MM.1S (cell line): ENCODE measurements around the gene ZDHHC11B.
"Not testable (repeated sequence)": the region's sequence is repeated elsewhere in the genome, so short reads cannot be mapped to it uniquely, and the experiment has no call there.

Experiments used
- DNase-seq: peaks from one replicate; pipeline ENCODE4 v3.0.0-alpha.2; 2015
- H2AFZ ChIP-seq: fragments of 300-600 bp; sonication (generic); 2 replicates; pipeline ENCODE4 v1.6.0; 2016; ENCODE audit warnings: antibody characterized with exemption, low read length
- H3F3A ChIP-seq: fragments of 300-600 bp; sonication (generic); 2 replicates; pipeline ENCODE4 v1.6.1; 2016; ENCODE audit warnings: mild to moderate bottlenecking, antibody characterized with exemption, low read length, moderate library complexity, mixed read lengths; ENCODE audit not compliant: insufficient read depth
- H3K27ac ChIP-seq: fragments of 300-600 bp; sonication (generic); 2 replicates; pipeline ENCODE4 v1.5.1; 2016; ENCODE audit warnings: mild to moderate bottlenecking, low read length
- H3K27me3 ChIP-seq: fragments of 300-600 bp; sonication (generic); replicated peaks from 2 replicates; pipeline ENCODE4 v1.6.0; 2016; ENCODE audit warnings: low read length; ENCODE audit not compliant: insufficient read depth
- H3K36me3 ChIP-seq: fragments of 300-600 bp; sonication (generic); replicated peaks from 2 replicates; pipeline ENCODE4 v1.6.1; 2016; ENCODE audit warnings: mild to moderate bottlenecking, low read length, mixed read lengths; ENCODE audit not compliant: insufficient read depth
- H3K4me1 ChIP-seq: fragments of 300-600 bp; sonication (generic); 2 replicates; pipeline ENCODE4 v1.6.1; 2016; ENCODE audit warnings: low read length, mixed read lengths
- H3K4me2 ChIP-seq: fragments of 300-600 bp; sonication (generic); 2 replicates; pipeline ENCODE4 v1.6.0; 2016; ENCODE audit warnings: low read depth, low read length
- H3K4me3 ChIP-seq: fragments of 300-600 bp; sonication (generic); 2 replicates; pipeline ENCODE4 v1.5.1; 2016; ENCODE audit warnings: low read length, mixed read lengths
- H3K79me2 ChIP-seq: fragments of 300-600 bp; sonication (generic); 2 replicates; pipeline ENCODE4 v1.6.1; 2016; ENCODE audit warnings: mixed run types, low read length, mixed read lengths
- H3K9ac ChIP-seq: fragments of 300-600 bp; sonication (generic); 2 replicates; pipeline ENCODE4 v1.6.1; 2016; ENCODE audit warnings: low read length, mixed read lengths
- H3K9me2 ChIP-seq: fragments of 300-600 bp; sonication (generic); replicated peaks from 2 replicates; pipeline ENCODE4 v1.6.1; 2016; ENCODE audit warnings: mild to moderate bottlenecking, low read length, mixed read lengths; ENCODE audit not compliant: insufficient read depth
- H3K9me3 ChIP-seq: fragments of 300-600 bp; sonication (generic); replicated peaks from 2 replicates; pipeline ENCODE4 v1.6.1; 2016; ENCODE audit warnings: mild to moderate bottlenecking, low read length, mixed read lengths; ENCODE audit not compliant: insufficient read depth
- H4K20me1 ChIP-seq: fragments of 300-600 bp; sonication (generic); 2 replicates; pipeline ENCODE4 v1.6.1; 2016; ENCODE audit warnings: mild to moderate bottlenecking, low read length, moderate library complexity, mixed read lengths; ENCODE audit not compliant: insufficient read depth
- CTCF ChIP-seq: fragments of 300-600 bp; sonication (generic); IDR thresholded peaks from 2 replicates; pipeline ENCODE4 v1.5.1; 2016; ENCODE audit warnings: antibody characterized with exemption, low read length, mixed read lengths
- EZH2 ChIP-seq: fragments of 300-600 bp; sonication (generic); optimal IDR thresholded peaks from 2 replicates; pipeline ENCODE3; 2017; ENCODE audit warnings: low read depth, mild to moderate bottlenecking, antibody characterized with exemption, low read length, mixed read lengths
- EZH2phosphoT487 ChIP-seq: fragments of 300-600 bp; sonication (generic); IDR thresholded peaks from 2 replicates; pipeline ENCODE4 v1.6.1; 2018; ENCODE audit warnings: antibody characterized with exemption, low read length

The ZDHHC11B gene

GRCh38 chr5:815449-815848 is 30.9 kb upstream of the ZDHHC11B start:
- Histone ChIP-seq H3K79me2 (no peaks in the 10 kb centered on the region), H4K20me1 (no peaks in the 10 kb centered on the region), H3K9me3 (no peaks in the 10 kb centered on the region), H3K27ac (no peak overlapping the region), H3K4me3 (no peak overlapping the region), H3K27me3 (no peaks in the 10 kb centered on the region), H3K4me2 (no peak overlapping the region), H3K36me3 (no peaks in the 10 kb centered on the region), H2AFZ (no peak overlapping the region), H3K9me2 (no peaks in the 10 kb centered on the region), H3K4me1 (no peaks in the 10 kb centered on the region), H3F3A (no peaks in the 10 kb centered on the region), H3K9ac (no peak overlapping the region)
- TF ChIP-seq EZH2 (no peak), CTCF (no peak), EZH2phosphoT487 (no peak)
- no peak for DNase-seq

- DNase-seq, H3K9me2 ChIP-seq, H4K20me1 ChIP-seq, H3K9me3 ChIP-seq, H3K4me2 ChIP-seq, H3F3A ChIP-seq, H3K36me3 ChIP-seq, H3K9ac ChIP-seq, H3K79me2 ChIP-seq, H2AFZ ChIP-seq, H3K27me3 ChIP-seq, H3K4me3 ChIP-seq, H3K4me1 ChIP-seq, H3K27ac ChIP-seq: not testable (repeated sequence)
These were observed 29.0 kb upstream of the ZDHHC11B start for GRCh38 chr5:813575-813974.

- H3K9me2 ChIP-seq, H3K27me3 ChIP-seq, DNase-seq, H3K4me1 ChIP-seq, H3K79me2 ChIP-seq, H4K20me1 ChIP-seq, H3K27ac ChIP-seq, H3K9me3 ChIP-seq, H3K4me2 ChIP-seq, H3K36me3 ChIP-seq, H2AFZ ChIP-seq, H3K4me3 ChIP-seq, H3K9ac ChIP-seq, H3F3A ChIP-seq: not testable (repeated sequence)
These were observed 26.9 kb upstream of the ZDHHC11B start for GRCh38 chr5:811384-811783.

DNA sequence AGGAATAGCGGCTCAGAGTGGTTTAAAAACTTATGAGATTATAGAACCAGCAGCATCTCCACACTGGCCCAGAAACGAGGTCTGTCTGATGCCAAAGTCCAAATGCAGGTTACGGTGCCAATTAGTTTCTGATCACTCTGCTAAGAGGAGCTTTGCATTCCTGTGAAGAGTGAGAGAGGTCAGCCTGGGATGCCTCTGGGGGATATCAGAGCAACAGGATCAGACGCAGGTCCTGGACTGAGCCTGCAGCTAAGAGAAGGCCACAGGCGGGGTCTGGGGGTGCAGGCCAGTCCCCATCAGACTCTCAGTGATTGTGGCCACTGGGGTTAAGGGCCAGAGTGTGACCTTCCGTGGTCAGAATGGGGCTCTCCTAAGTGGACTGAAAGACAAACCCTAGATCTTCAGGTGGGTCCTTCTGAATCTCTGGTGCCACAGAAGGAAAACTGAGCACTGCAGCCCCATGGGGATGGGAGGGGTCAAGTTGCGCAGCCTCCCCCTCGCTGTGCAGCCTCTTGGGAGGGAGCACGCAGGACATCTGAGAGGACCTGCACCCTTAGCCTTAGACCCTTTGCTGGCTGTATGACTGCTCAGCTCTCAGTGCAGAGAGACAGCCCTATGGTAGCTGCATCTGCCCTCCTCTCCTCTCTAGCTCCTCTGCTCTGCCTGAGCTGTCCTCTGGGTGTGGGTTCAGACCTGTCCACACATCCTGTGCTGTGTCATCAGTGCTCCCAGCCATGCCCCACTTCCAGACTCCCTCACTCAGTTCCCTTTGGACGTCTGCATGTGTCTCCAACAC is 23.4 kb upstream of the ZDHHC11B start:
- H3K27ac ChIP-seq, H3F3A ChIP-seq, H2AFZ ChIP-seq, H3K9me3 ChIP-seq, DNase-seq, H3K27me3 ChIP-seq, H3K4me2 ChIP-seq, H3K79me2 ChIP-seq, H3K9me2 ChIP-seq, H3K4me3 ChIP-seq, H3K36me3 ChIP-seq, H4K20me1 ChIP-seq, H3K4me1 ChIP-seq, H3K9ac ChIP-seq: not testable (repeated sequence)

- no peak for DNase-seq
- H3K9me3 ChIP-seq, result no peaks in the 10 kb centered on the region; the same call in 1 of the 2 replicates
- H3K36me3 ChIP-seq, result no peaks in the 10 kb centered on the region
- TF ChIP-seq EZH2 (no peak), EZH2phosphoT487 (no peak), CTCF (no peak)
- no peaks in the 10 kb centered on the region for H3F3A ChIP-seq
- H3K27ac ChIP-seq, result no peak overlapping the region
- H3K4me2 ChIP-seq, result no peak overlapping the region
- no peaks in the 10 kb centered on the region for H4K20me1 ChIP-seq
- H3K27me3 ChIP-seq, result no peaks in the 10 kb centered on the region
- H3K9ac ChIP-seq, result no peak overlapping the region
- H3K4me1 ChIP-seq, result no peaks in the 10 kb centered on the region
- no peaks in the 10 kb centered on the region for H3K9me2 ChIP-seq
- H3K4me3 ChIP-seq, result no peak overlapping the region
- no peaks in the 10 kb centered on the region for H3K79me2 ChIP-seq
- no peak overlapping the region for H2AFZ ChIP-seq
These were observed 16.9 kb upstream of the ZDHHC11B start for GRCh38 chr5:801472-801871.

DNA sequence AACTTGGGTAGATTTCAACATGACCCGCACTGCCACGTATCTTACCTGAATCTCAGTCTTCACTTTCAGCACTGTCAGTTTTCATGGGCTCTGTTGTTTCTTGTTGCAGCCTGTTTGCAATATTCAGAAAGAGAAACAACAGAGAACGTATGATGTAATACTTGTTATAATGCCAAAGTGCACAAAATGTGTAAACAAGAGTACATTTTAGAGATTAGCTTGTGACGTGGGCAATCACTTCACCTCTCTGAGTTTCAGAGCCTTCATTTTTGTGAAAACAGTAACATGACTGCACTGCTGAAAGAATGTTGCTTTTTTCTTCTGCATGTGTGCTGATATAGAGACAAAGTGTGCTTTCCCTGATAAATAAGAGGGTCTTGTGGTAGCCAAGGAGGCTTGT is 16.5 kb upstream of the ZDHHC11B start:
- H3K36me3 ChIP-seq, DNase-seq, H3K4me1 ChIP-seq, H3K4me2 ChIP-seq, H3F3A ChIP-seq, H2AFZ ChIP-seq, H3K9me3 ChIP-seq, H3K9ac ChIP-seq, H3K79me2 ChIP-seq, H3K9me2 ChIP-seq, H3K27ac ChIP-seq, H4K20me1 ChIP-seq, H3K4me3 ChIP-seq, H3K27me3 ChIP-seq: not testable (repeated sequence)
